Stimulated activated CD8-positive, alpha-beta memory T cell treated with anti-CD3 and anti-CD28 coated beads, Interleukin-12 subunit alpha, Interleukin-12 subunit beta, amount 100 ng/mL, for 1 hour (primary cell): ENCODE results near the gene ACOT2.
A peak's percentile ranks its signal among the peaks of the same experiment; 100 is the strongest.
"Not testable (repeated sequence)": the region's sequence is repeated elsewhere in the genome, so short reads cannot be mapped to it uniquely, and the experiment has no call there.

ENCODE experiments used
- DNase-seq: peaks from one replicate; pipeline ENCODE4 v3.0.0-alpha.2; 2020; ENCODE audit warnings: low read depth

The ACOT2 gene

DNA sequence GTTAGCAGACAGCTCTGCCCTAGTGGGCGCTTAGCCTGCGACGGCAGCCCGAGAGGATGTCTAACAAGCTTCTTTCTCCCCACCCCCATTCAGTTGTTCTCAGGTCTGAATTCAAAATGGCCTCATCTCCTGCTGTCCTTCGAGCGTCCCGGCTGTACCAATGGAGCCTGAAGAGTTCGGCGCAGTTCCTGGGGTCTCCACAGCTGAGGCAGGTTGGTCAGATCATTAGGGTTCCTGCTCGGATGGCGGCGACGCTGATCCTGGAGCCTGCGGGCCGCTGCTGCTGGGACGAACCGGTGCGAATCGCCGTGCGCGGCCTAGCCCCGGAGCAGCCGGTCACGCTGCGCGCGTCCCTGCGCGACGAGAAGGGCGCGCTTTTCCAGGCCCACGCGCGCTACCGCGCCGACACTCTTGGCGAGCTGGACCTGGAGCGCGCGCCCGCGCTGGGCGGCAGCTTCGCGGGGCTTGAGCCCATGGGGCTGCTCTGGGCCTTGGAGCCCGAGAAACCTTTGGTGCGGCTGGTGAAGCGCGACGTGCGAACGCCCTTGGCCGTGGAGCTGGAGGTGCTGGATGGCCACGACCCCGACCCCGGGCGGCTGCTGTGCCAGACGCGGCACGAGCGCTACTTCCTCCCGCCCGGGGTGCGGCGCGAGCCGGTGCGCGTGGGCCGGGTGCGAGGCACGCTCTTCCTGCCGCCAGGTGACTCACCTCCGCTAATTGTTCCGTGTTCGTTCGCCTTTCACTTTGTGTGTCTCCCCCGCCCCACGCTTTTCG lies at the start of gene ACOT2:
Gene ACOT2 (plus strand): TSS at position 29 of the 774 bp plus-strand sequence. CDS start 28 bp downstream, at position 57.
- DNase-seq = peak; percentile 72

GRCh38 chr14:73521229-73521628 lies 47.8 kb upstream of the ACOT2 start:
- DNase-seq = no peak

GRCh38 chr14:73524493-73524892 lies 44.5 kb upstream of the ACOT2 start:
- no peak for DNase-seq

DNA sequence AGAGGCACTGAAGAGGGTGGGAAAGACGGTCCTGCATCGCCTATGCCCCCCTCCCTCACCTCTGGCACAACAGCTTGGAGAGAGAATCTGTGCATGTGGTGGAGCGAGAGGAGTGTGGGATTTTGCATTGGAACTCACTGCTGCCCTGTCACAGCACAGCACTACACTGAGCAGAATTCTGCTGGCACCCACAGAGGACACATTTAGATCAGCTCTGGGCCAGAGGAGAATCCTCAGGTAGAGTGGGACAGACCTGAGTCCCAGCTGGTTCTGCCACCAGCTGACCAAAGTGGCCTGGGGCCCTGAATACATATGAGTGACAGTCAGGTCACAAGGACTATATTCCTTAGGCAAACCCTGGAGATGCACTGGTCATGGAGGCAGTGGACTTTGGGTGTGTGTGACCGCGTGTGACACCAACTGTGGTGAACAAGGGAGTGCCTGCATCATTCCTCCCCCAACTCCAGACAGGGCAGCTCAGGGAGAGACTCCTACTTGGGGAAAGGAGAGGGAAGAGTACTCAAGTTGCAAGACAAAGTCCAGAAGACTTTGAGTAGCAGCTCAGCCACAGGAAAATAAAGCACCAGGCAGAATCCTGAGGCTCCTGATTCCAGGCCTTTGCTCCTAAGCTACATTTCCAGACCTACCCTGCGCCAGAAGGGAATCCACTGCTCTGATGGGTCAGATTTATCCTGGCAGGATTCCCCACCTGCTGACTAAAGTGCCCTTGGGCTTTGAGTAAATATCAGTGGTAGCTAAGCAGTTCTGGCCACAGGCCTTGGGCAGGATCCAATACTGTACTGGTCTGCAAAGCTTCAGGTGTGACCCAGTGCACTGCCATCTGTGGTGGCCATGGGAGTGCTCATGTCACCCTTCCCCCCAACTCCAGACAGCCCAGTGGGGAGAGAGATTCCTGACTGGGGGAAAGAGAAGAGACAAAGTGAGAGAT lies 42.7 kb upstream of the ACOT2 start:
- DNase-seq = no peak

DNA sequence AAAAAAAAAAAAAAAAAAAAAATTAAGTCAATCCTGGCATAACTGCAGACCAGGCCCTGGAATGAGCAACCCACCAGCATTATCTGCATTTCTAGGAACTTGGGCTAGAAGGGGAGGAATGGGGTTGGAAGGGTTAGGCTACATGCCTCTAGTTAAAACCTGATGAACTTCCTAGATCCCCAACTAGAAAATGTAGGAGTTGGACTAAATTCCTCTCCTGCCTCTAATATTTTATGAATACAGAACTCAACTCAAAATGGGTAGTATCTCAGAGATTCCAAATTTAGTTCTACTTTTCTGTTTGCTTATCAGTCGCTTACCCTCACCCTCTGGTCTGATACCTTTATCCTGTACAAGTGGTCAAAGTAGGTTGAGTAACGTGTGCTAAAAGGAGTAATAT lies 39.7 kb upstream of the ACOT2 start:
- not testable (repeated sequence) for DNase-seq

GRCh38 chr14:73531971-73532370 lies 37.0 kb upstream of the ACOT2 start:
- not testable (repeated sequence) for DNase-seq

GRCh38 chr14:73537244-73538045 lies 31.6 kb upstream of the ACOT2 start:
- not testable (repeated sequence) for DNase-seq

DNA sequence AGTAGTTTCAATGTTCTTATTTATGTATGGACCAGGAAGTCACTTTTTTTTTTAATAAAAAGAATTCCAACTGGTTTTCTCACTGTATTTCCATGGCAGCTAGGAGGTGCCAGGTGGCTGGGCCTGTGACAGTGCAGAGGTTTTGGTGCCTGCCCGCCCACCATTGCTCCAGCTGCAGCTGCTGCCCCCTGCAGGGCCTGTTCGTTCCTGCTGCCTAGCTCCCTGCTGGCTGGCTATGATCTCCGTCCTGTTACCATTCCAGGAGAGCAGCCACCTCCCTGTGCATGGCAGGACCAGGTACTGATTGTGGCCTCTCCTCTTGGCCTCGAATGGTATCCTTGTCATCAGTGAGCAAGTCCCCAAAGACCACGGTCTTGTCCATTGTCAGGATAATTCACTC lies 30.0 kb upstream of the ACOT2 start:
- DNase-seq = peak; percentile 5

- not testable (repeated sequence) for DNase-seq
These were observed 26.1 kb upstream of the ACOT2 start for GRCh38 chr14:73542961-73543360.

DNA sequence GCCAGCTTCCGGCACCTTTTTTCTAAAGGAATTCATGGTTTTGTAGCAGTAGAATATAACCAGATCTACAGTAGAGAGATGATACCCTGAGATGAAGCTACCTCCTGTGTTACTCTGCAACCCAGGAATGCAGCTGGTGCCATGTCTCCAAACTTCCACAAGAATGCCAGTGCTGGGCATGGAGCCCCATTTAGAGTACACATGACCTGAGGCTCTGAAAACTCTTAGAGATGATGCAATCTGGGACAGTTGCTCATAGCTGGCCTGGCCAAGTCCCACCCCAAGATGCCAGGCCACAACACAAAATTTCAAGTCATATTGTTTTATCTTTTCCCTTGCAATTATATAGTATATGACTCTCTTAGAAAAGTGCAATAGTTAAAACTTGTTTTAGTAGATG lies 23.7 kb upstream of the ACOT2 start:
- DNase-seq = not testable (repeated sequence)

GRCh38 chr14:73549097-73549496 lies 19.9 kb upstream of the ACOT2 start:
- DNase-seq = not testable (repeated sequence)

- DNase-seq = not testable (repeated sequence)
These were observed 19.0 kb upstream of the ACOT2 start for GRCh38 chr14:73549889-73550524.

GRCh38 chr14:73553845-73554244 lies 15.2 kb upstream of the ACOT2 start:
- DNase-seq = no peak

GRCh38 chr14:73557201-73557600 lies 11.8 kb upstream of the ACOT2 start:
- not testable (repeated sequence) for DNase-seq

GRCh38 chr14:73558238-73558637 lies 10.8 kb upstream of the ACOT2 start:
- DNase-seq = not testable (repeated sequence)

DNA sequence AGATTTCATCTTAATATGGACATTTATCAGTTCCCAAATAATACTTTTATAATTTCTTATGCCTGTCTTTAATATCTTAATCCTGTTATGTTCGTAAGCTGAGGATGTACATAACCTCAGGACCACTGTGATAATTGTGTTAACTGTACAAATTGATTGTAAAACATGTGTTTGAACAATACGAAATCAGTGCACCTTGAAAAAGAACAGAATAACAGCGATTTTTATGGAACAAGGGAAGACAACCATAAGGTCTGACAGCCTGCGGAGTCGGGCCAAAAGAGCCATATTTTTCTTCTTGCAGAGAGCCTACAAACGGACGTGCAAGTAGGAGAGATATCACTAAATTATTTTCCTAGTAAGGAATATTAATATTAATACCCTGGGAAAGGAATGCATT lies 6.8 kb upstream of the ACOT2 start:
- not testable (repeated sequence) for DNase-seq

DNA sequence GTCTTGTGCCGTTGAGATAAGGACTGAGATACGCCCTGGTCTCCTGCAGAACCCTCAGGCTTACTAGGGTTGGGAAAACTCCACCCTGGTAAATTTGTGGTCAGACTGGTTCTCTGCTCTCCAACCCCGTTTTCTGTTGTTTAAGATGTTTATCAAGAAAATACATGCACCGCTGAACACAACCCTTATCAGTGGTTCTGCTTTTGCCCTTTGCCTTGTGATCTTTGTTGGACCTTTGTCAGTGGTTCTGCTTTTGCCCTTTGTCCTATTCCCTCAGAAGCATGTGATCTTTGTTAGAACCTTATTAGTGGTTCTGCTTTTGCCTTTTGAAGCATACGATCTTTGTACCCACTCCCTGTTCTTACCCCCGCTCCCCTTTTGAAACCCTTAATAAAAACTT lies 6.3 kb upstream of the ACOT2 start:
- DNase-seq = not testable (repeated sequence)

DNA sequence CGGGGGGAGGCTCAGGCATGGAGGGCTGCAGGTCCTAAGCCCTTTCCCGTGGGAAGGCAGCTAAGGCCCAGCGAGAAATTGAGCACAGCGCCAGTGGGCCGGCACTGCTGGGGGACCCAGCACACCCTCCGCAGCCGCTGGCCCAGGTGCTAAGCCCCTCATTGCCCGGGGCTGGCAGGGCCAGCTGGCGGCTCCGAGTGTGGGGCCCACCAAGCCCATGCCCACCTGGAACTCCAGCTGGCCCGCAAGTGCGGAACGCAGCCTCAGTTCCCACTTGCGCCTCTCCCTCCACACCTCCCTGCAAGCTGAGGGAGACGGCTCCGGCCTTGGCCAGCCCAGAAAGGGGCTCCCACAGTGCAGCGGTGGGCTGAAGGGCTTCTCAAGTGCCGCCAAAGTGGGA lies 2.6 kb upstream of the ACOT2 start:
- DNase-seq = not testable (repeated sequence)

DNA sequence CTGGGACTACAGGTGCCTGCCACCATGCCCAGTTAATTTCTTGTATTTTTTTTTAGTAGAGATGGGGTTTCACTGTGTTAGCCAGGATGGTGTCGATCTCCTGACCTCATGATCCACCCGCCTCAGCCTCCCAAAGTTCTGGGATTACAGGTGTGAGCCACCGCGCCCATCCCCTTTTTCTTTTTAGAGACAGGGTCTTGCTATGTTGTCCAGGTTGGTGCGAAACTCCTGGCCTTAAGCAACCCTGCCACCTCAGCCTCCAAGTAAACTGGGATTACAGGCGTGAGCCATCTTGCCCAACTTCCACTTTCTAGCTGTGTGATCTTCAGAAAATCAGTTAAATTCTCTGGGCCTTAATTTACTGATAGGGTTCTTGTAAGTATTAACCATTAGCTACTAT lies 2.1 kb upstream of the ACOT2 start:
- DNase-seq = not testable (repeated sequence)

GRCh38 chr14:73567358-73567757 lies 1.7 kb upstream of the ACOT2 start:
- DNase-seq = no peak
